GM18873 (cell line): Measurements from ENCODE around the gene HOXD9.

Source experiments
- ATAC-seq: cut with Tn5 transposase; IDR thresholded peaks from one replicate; pipeline ENCODE4 v1.9.1; 2021; ENCODE audit warnings: mild to moderate bottlenecking, moderate library complexity, moderate number of reproducible peaks; ENCODE audit not compliant: unreplicated experiment, low FRiP score

HOXD9 gene

DNA sequence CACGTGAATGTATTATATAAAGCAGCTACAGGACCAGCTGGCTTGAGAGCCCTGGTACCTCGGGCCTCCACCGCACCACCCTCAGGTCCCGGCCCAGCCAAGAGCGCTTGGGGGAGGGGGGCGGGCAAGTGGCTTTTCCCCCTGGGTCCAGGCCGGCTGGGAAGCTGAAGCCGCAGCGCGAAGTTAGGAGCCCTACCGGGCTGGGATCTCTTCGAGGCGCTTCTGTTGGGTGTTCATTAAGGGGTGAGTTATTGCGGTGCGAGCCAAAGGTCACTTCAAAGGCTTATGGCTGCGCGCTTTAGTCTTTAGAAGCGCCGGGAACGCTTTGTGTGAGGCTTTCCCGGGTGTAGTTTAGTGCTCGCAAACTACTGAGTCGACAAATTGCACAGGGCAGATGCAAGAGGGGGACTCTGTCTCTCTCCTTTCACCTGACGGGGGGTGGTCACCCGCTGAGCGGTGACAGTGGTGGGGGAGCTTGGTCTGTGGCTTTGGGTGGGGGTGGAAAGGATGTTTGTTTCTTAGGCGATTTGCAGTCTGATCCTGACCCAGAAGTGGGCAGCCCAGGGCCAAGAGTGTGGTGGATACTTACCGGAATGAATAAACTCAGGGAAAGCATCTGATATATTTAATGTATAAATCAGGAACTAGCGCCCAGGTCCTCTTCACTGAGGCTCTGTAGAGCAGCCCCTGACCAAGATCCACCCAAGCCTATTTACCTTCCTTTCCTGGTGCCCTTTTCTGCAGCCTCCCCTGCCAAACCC is 40.6 kb downstream of the HOXD9 start:
- no peak for ATAC-seq

DNA sequence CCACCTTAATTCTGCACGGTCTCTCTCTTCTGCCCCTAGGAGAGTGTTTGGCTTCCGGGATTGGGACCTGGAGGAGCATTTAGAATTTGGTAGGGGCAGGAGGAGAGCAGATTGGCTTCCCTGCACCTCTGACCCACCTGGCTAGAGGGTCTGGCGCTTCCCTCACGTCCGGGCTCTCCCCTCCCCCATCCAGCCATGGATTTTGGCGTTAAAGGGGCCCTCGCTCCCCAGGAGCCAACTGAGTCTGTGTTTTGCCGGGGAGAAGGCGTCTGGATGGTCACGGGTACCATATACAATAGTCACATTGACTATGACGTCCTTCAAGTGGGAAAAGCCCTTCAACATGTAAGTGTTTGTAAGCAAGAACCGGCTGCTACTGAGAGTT is 41.1 kb downstream of the HOXD9 start:
- ATAC-seq, result no peak

DNA sequence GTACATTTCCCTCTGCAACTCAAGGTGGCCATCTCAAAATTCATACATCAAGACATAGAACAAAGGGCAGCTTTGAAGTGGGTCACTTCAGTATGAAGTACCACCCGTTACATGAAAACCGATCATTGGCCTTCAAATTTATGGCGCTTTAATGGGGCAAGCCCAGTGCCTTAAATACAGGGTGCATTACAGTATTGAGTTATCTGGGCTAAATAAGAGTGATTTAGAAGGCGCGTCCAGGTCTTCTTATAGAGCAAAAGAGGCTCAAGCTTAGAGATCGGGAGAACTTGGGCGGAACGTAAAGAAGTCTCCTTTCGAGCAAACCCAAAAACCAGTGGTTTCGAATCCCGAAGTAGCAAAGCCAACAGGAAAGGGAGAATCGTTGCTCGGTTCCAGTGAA is 41.7 kb downstream of the HOXD9 start:
- no peak for ATAC-seq

DNA sequence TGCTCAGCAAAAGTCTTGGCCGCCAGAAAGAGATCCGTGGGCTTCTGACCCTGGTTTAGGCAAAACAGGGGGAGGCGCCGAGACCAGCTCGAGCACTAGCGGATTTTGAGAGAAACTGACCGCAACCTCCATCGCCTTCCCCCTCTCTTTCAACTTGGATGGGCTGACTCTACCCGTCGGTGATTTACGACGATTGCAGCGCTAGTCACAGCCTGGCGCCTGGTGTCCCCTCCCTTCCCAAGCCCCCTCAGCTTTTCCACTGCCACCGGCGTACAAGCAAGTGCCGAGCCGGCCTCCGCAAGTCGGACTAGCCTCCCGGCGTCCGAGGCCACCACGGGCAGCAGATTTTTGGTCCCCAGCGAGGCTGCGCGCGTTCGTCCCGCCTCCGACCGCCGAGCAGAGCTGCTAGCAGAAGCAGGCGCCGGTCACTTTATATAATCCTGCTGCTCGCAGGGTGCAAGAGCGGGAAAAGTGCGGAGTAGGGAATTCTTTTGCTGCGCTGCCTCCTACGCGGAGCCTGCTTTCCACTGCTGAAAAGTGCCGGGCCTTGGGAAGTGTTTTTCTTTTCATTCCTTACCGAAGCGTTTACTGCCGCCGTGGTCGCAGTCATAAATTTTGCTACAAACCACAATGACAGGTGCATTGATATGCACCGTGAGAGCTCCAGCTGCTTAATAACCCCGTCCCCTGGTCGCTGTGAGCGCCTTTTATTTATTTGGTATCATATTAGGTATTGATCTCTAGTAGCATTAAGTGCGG is 42.3 kb downstream of the HOXD9 start:
- ATAC-seq, result no peak

DNA sequence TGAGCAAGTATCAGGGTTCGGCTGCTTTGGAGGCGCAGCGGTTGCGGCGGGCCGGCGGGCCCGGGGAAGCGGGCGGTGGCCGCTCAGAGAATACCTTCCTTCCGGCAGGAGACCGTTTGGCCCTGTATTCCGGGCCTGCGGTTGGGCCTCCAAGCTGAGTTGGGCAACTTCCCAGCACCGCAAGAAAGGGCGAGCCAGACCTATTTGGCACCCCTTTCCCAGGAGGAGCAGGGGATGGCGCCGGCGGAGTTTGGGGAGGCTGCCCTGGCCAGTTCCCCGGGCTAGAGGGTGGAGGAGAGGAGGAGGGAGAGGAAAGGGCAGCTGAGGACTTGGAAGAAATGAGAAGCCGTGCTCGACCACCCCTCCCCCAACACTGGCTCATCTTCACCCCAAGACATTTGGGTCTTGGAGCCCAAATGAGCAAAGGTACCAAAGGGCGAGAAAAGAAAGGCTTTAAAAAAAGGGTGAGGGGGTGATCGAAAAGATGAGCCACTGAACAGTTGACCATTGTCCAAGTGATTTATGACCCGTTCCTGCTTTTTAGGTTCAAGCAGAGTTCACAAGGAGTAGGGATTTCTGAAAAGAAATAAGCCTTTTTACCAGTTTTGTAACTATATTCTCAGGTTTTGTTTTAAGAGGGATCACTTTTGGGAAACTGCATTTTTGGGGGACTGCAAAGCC is 43.0 kb downstream of the HOXD9 start:
- ATAC-seq, result no peak

- no peak for ATAC-seq
Measured at GRCh38 chr2:176166272-176166671, 43.8 kb downstream of the HOXD9 start.

- no peak for ATAC-seq
Measured at GRCh38 chr2:176167398-176167797, 44.9 kb downstream of the HOXD9 start.

DNA sequence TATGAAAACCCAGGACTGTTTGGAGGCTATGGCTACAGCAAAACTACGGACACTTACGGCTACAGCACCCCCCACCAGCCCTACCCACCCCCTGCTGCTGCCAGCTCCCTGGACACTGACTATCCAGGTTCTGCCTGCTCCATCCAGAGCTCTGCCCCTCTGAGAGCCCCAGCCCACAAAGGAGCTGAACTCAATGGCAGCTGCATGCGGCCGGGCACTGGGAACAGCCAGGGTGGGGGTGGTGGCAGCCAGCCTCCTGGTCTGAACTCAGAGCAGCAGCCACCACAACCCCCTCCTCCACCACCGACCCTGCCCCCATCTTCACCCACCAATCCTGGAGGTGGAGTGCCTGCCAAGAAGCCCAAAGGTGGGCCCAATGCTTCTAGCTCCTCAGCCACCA is 46.7 kb downstream of the HOXD9 start:
- ATAC-seq, result no peak

- no peak for ATAC-seq
Measured at GRCh38 chr2:176169711-176170110, 47.2 kb downstream of the HOXD9 start.

GRCh38 chr2:176170602-176171305 is 48.2 kb downstream of the HOXD9 start:
- no peak for ATAC-seq

GRCh38 chr2:176171351-176172006 is 49.0 kb downstream of the HOXD9 start:
- no peak for ATAC-seq

DNA sequence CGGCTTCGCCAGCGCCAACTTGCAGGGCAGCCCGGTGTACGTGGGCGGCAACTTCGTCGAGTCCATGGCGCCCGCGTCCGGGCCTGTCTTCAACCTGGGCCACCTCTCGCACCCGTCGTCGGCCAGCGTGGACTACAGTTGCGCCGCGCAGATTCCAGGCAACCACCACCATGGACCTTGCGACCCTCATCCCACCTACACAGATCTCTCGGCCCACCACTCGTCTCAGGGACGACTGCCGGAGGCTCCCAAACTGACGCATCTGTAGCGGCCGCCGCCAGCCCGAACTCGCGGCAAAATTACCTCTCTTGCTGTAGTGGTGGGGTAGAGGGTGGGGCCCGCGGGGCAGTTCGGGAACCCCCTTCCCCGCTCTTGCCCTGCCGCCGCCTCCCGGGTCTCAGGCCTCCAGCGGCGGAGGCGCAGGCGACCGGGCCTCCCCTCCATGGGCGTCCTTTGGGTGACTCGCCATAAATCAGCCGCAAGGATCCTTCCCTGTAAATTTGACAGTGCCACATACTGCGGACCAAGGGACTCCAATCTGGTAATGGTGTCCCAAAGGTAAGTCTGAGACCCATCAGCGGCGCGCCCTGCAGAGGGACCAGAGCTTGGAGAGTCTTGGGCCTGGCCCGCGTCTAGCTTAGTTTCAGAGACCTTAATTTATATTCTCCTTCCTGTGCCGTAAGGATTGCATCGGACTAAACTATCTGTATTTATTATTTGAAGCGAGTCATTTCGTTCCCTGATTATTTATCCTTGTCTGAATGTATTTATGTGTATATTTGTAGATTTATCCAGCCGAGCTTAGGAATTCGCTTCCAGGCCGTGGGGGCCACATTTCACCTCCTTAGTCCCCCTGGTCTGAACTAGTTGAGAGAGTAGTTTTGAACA is 49.7 kb downstream of the HOXD9 start:
- no peak for ATAC-seq

DNA sequence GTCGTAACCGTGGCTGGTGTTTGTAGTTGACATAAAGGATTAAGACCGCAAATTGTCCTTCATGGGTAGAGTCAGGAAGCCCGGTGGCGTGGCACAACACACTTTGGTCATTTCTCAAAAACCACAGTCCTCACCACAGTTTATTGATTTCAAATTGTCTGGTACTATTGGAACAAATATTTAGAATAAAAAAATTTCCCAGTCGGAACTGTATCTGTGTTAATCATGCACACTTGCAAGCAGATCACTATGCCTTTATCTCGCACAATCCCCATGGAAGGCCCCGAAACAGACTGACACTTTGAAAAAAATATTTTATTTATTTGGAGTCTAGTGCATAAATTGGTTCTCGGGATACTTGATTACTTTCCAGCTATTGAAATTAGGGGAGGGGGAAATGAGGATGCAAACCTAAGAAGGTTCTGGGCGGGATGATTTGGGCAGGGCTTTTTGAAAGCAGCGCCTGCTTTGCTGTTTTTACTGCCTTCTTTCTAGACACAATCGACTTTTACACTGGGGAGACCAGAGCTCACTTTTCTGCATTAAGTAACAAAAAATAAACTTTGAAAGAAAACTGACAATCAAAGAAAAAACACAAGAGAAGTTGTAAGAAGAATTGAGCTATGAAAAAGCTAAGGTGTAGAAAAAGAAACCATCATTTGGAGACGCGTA is 50.5 kb downstream of the HOXD9 start:
- ATAC-seq, result no peak

- ATAC-seq, result no peak
Measured at GRCh38 chr2:176173567-176174381, 51.3 kb downstream of the HOXD9 start.

DNA sequence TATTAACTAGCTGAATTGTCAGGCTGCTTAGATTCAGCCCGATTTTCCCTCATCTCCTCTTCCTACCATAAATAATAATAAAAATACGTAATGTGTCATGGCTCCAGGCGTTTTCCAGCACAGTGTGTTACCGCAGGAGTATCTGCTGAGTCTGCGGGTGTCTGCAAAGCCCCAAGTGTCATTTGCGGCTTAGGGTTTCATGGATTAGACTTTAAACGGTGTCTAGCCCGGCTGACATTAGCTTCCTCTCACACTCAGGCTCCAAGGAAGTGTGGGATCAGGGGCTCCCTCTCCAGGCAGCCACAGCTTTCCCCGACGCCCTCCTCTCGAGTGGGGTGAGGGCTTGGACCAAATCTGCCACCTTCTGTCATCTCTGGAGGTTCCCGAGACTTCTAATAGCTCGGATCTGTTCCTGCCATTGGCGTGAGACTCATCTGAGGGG is 51.9 kb downstream of the HOXD9 start:
- no peak for ATAC-seq
